Lung microvascular endothelial cell (primary cell): ENCODE data around the gene NT5C1B. TPM values are rescaled to one million over a fixed set of nuclear protein-coding genes. Genes with fewer than 3 reads are reported as not detected.
"Not testable (repeated sequence)": the region's sequence is repeated elsewhere in the genome, so short reads cannot be mapped to it uniquely, and the experiment has no call there.

Source experiments
- DNase-seq, 2 donors: peaks; one replicate each; pipeline versions ENCODE4 v3.0.0 to v3.0.0-alpha.2; 2010; ENCODE audit warnings: low read depth in 2 of 2
- total RNA-seq: library from RNA; depleted of rRNA; stranded (reverse); fragments of >200 nt; gene quantifications from 2 replicates; pipeline ENCODE4 v1.2.1, GENCODE V29; 2014

NT5C1B gene
- not detected in 2 replicates for total RNA-seq

DNA sequence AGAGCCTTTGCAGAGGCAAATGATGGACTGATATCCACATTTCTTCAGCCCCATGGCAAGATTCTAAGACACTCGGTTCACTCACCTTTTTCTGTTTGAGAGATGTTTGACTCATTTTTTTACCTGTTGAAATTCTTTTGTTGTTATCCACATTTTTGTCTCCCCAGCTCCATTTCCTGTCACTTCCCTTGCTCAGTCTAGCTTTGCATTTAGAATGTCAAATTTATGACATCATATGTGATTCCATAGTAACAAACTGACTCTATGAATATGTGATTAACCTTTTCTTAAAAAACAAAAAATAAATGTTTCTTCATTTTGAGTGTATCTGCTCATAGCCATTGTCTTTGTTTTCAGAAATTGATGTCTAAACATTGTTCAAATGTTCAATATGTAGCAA lies at the start of gene NT5C1B:
Gene NT5C1B, minus strand, starts transcription at position 216 of the 400 bp plus-strand sequence. Its CDS starts 101 bp downstream, at position 115.
- no peak for DNase-seq

DNA sequence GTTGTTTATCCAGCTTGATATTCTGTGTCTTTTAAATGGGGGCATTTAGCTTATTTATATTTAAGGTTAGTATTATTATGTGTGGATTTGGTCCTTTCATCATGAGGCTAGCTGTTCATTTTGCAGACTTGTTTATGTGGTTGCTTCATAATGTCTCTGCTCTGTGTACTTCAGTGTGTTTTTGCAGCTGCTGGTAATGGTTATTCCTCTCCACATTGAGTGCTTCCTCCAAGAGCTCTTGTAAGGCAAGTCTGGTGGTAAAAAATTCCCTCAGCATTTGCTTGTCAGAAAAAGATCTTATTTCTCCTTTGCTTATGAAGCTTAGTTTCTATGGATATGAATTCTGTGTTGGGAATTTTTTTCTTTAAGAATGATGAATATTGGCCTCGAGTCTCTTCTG lies 47.8 kb upstream of the NT5C1B start:
- no peak for DNase-seq

DNA sequence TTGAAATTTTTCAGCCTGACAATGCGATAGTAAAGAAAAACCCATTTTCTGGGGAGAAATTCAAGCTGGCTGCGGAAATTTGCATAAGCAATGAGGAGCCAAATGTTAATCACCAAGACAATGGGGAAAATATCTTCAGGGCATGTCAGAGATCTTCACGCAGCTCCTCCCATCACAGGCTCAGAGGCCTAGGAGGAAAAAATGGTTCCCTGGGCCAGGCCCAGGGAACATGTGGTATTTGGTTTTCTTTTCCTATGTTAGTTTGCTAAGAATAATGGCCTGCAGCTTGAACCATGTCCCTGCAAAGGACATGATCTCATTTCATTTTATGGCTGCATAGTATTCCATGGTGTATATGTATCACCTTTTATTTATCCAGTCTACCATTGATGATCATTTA lies 43.3 kb upstream of the NT5C1B start:
- DNase-seq, result not testable (repeated sequence)

DNA sequence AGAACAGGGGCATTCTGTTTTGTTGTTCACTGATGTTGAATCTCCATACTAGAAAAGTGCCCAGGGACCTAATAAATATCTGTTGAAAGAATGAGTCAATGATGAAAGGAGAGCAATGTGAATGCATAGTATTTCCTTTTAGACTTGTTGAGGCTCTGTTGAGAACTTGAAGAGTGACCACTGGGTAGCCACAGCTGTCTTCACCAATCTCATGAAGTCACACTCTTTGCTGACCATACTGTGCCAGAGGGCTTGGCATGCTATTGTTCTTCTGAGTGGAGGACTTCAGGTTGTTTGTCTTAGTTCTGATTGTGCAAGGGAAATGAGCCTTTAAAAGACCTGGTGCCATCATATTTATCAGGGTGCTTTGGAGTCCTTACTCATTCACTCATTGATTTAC lies 41.6 kb upstream of the NT5C1B start:
- no peak for DNase-seq

DNA sequence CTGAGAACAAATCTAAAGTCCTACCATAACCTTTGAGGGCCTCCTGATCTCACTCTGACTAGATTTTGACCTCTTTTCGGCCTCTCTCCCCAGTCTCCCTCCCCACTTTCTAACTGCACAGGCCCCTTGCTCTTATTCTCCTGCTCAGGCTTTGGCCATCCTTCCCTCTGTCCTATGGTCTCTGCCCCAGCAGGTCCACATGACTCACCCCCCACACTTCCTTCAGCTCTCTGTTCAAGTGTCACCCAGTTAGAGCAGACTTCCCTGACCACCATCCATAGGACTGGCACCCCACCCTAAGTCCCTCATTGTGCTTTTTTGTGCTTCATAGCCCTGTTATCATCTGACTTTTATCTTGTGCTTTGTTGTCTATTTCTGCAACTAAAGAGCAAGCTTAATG lies 41.2 kb upstream of the NT5C1B start:
- peak in 1 of 2 donors; percentile 10 for DNase-seq

DNA sequence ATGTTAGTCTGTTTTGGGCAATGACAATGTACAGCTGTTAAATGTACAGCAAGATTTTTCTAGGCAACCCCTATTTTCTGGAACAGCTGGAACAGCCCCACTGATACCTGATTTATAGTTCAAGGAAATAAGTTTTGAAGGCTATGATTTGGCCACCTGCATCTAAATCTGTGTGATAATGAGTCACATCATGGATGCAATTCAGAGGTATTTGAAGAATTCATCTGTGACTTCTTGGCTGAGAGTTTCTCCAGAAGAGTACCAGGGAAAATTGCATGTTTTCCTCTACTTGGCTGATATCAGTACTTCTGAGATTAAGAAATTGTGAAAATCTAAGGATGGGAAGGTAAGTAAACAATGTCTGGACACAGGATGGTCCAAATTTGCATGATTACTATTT lies 40.7 kb upstream of the NT5C1B start:
- peak in 1 of 2 donors; percentile 12 for DNase-seq

DNA sequence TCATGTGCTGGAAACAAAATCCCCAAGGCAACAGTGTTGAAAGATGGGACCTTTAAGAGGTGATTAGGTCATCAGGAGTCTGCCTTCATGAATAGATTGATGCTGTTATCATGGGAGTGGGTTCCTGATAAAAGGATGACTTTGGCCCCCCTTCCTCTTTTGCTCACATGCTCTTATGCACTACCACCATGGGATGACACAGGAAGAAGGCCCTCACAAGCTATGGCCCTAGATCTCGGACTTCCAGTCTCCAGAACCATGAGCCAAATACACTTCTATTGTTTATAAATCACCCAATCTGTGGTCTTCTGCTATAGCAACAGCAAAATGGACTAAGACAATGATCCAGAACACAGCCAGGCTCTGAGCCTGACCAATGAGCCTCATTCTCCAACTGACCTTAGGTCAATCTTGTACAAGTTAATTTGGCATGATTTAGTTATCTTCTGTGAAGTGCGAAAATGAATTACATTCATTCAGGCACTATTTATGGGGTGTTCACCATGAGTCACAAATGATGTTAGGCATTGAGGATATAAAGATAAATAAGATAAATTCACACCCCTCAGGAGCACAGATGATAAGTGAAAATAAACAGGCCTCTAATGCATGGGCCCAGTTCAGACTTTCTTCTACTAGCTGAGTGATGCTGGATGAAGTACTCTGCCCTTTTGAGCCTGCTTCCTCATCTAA lies 37.7 kb upstream of the NT5C1B start:
- peak in 1 of 2 donors; percentile 13 for DNase-seq

DNA sequence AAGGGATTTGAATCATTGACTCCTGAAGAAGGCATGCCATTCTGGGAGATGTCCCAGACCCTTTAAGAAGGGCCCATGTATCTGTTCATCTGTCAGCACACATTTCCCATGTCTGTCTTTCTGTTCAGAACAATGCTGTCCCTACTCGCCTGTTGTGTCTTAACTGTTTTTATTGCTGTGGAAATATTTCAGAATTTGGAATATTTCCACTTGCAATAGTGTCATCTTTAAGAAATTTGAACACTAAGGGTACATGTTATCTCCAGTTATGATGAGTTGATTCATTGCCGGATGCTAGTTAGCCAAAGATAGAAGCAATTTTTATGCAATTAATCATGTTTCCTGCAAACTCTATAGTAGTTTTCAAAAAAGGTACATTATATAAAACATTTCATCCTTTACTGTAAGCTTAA lies 36.9 kb upstream of the NT5C1B start:
- peak; percentile 2 to 21 for DNase-seq

DNA sequence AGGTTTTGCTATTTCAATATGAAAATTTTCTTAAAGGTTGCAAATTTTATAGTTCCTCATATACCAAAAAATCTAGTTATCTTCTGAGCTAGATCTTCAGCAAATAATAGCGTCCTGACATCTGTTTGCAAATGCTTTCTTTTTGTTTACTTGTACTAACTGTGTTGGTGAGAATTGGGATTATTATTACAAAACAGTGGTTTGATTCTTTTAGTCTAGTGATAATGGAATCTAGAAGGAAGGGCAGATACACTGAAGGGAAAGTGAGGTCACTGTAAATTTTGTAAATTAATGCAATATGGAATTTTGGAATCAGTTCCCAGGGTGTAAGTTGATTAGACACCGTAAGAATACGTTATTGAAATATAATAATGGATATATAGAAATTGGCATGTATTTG lies 36.2 kb upstream of the NT5C1B start:
- no peak for DNase-seq

DNA sequence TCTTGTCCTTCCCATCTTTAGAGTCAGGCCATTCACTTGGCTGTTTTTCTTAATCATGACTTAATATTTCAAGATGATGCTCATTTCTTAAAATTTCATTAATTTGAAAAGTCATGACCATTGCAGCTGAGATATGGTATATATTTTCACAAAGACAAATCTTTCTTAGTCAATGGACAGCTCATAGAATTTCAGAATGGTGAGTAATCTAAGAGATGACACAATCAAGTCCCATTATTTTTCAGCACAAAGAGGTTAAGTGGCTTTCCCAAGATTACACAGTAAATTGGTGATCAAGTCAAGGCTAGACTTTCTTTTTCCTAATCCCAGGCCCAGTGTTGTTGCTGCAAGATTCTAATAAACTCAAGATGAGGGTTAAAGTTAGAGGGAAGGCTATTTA lies 34.4 kb upstream of the NT5C1B start:
- DNase-seq, result peak in 1 of 2 donors; percentile 38

DNA sequence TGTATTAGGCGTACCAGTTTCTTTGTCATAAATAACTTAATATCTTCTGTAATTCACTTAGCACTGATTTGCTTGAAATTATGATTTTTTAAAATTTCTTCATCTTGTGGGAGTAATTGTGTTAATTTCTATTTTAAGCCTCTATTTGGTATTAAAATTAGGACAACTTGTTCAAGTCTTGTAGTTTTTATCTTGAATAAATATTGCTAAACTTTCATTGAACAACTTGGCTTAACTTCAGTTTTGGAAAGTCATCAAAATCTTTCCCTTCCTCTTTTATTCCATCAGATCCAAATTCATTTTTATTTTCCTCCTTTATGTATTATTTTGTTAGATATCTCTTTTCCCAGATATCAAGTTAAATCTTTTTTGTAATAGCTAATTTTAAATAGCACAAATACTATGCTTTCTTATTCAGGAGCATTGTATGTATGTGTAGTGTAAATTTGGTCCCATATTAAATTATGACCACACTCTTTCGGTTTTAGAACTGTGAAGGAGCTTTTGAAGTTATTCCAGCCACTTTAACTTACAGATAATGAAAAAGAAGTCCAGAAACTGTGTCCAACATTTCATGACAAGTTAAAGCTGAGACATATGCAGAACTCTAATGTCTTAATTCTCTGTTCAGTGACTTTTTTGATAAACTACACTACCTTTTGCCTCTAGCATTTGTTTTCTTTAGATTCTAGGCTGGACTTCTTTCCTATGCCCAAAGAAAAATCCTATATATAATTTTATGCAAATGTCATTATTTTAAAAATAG lies 31.7 kb upstream of the NT5C1B start:
- DNase-seq, result no peak

DNA sequence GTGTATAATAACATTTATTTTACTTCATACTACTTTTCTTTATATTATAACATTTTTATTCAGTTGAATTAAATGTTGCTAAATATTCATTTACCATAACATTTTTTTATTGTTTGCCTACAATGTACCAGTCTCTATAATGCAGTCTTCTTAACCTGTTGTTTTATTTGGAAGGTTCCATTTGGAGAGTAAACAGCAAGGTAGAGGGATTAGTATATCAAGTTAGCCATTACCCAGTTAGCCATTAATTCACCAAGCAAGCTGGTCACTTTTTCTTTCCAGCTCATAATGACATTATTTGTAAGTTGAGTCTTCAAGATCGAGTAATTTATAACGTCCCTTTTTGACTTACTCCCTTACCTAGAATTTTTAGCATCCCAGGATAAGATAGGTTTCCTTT lies 29.7 kb upstream of the NT5C1B start:
- DNase-seq, result no peak

DNA sequence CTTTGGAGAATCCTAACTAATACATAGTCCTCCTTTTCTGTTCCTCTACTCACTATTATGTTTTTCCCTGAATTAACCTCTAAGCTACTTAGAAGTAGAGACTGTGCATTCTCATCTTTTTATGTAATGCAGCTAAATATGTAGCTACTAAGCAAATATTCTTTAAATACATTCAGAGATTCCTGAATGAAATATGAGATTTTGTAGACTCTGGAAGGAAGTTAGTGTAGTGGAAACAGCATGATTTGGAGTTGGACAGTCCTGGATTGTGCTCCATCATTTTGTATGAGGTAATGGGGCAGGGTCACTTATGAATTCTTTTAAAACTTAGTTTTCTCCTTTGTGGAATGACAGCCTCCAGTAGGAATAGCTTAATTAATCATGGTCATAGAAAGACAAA lies 24.7 kb upstream of the NT5C1B start:
- DNase-seq, result no peak

DNA sequence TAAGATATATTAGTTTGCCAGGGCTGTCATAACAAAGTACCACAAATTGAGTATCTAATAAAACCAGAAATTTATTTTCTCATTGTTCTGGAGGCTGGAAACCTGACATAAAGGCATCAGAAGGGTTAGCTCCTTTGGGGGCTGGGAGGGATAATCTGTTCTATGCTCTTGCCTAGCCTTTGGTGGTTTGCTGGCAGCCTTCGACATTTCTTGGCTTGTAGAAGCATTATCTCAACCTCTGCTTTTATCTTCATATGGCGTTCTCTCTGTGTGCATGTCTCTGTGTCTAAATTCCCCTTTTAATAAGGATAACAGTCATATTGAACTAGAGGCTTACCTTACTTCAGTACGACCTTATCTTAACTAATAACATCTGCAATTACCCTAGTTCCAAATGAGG lies 22.8 kb upstream of the NT5C1B start:
- no peak for DNase-seq

DNA sequence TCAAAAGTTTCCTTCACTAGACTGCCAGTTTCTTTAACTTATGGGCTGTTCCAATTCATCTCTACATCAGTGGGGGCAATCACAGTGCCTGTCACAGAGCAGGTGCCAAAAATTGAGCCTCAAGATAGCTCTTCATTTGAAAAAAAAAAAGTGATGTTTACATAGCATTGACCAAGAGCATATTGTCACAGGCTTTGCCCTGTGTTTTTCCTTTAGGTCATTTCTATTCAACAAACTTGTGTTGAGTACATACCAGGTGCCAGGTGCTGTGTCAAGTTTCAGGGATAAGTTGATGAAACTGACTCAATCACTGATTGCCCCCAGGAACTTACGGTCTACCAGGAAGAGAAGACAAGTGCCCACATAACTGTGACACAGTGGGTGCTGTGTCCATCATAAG lies 22.2 kb upstream of the NT5C1B start:
- no peak for DNase-seq

DNA sequence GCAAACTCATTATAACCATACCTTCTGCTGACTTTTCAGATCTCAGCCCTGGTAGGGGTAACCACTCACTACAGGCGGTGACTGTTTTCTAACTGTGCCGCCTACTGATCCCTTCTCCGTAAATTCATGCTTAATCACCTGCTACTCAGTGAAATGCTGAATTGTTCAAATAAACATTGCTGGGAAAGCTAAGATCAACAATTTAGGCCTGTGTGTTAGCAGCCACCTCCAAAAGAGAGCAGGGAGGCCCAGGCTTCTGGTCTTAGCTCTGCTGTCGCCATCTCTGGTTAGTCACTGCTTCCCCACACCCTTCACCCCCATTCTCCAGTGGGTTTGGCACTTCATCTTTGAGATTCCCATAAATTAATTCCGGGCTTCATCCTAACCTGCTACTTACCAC lies 21.8 kb upstream of the NT5C1B start:
- no peak for DNase-seq

DNA sequence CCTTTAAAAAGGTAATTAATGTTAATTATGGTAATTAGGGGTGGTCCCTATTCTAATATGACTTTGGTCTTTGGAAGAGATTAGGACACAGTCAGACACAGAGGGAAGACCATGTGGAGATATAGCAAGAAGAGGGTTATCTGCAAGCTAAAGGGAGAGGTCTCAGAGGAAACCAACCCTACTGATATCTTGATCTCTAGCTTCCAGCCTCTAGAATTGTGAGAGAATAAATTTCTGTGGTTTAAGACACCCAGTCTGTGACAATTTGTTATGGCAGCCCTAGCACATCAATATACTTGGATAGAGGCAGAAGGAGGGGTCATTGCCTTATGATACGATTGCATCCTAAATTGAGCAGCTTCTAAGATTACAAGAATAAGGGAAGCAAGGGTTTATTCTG lies 21.3 kb upstream of the NT5C1B start:
- DNase-seq, result no peak

DNA sequence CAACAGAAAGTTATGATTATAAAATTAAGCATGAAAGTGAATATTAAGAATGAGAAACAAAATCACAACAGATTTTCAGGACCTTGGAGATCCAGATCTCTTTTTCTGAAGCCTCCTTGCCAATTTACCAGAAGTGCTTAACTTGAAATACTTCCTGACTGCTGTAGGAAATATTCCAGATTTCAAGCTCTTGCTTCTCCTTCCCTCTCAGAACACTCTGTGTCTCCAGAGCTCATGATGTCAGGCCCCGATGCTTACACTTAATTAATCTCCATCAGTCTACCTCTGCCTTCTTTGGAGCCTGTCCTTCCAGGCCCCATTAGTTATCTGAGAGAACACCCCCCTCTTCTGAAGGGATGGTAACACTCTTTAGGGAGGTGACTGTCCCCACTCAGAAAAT lies 20.7 kb upstream of the NT5C1B start:
- DNase-seq, result no peak

DNA sequence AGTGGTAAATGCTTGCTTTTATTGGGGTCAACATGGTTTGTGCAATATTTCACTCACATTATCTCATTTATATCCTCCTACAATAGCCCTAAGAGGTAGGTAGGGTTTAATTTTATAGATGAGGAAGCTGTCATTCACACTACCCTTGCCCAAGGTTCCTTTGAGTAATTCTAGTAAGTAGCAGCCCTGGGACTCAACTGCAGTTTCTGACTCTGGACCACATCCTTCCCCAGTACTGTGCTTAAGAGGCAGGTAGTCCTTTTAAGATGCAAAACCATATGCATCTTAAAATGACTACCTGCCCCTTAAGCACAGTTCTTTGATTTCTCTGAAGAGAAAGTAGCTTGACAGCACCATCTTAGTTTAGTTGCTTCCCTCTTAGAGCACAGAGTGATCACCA lies 15.7 kb upstream of the NT5C1B start:
- DNase-seq, result no peak

DNA sequence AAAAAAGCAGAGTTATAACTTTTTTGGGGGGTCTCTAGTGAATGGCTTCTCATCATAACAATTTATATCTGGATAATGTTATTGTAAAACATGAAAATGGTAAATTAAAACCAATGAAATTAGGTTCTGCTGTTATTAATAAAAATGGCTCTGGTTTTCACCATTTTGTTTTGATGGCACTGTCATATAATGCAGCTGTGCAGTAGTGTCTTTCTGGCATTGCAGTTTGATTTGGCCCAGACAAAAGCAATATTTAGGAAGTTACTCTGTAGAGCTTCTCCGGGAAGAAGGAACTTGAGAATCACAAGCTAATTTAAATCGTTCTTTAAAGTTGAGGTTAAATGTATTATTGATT lies 15.1 kb upstream of the NT5C1B start:
- no peak for DNase-seq

DNA sequence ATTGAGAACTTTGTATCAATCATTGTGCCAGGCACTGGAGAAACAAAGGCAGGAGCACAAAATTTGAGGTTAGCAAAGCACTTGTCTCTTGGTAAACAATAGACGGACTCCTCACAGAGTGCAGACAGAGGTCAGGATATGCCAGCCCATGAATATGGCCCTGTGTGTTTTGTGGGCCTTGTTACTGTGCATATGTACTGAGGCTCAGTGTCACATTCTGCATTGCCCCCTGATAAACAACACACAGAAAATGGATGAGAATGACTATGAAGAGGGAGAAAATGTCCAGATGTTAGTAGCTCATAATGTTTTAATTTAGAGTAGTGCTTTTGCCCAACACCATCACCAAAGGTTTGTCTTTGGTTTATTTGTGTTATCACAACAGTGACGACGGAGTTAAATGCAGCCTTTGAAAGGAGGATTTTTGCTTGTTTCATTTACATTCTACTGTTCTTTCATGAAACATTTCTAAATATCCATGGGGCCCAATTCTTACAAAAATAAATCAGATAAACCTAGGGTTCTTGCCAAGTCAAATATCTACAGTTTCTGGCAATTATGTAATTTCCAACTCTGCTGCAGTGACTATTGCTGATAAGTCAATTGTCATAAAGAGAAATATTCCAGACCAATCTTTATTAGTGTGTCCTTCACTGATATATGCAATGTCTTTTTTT lies 14.6 kb upstream of the NT5C1B start:
- DNase-seq, result peak in 1 of 2 donors; percentile 43

DNA sequence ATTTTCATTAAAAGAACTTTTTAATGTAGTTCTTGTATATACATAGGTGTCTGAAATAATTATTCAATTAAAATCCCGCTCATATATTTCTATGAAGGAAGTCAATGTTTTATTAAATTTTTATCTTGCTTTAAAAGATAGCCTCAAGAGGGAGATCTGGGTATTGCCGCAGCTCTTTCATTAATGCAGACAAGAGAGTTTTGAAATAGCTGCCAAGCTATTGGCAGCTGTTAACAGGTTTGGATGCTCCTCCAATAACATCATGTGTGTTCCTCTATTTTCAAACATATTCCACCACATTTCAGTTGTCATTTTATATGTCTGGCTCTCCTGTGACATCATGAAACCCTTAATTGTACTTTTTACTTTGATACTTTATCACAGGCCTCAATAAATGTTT lies 12.9 kb upstream of the NT5C1B start:
- no peak for DNase-seq

DNA sequence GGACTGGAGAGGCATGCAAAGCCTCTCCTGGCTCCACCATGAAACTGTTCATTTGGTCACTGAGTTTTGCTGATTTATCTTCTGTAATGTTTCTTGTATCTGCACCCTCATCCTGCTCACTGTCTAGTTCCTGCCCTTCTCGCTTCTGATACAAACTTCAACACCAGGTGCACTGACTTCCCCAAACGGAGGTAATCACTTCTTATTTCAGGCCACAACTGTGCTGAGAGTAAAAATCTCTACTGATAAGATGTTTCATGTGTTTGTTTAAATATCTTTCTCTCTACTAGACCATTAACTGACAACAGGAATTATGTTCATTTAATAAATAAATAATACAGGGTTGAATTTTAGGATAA lies 10.9 kb upstream of the NT5C1B start:
- DNase-seq, result no peak
